Upper lobe of left lung (tissue), 6 donors: ENCODE measurements around the gene PPRC1. TPM values are rescaled to one million over a fixed set of nuclear protein-coding genes. Genes with fewer than 3 reads are reported as not detected.
A peak's percentile ranks its signal among the peaks of the same experiment; 100 is the strongest.

Experiments used
- ATAC-seq, 2 donors: fragments of 200-7000 bp; cut with Tn5 transposase; one replicate each; pipeline ENCODE4 v1.9.1; 2022; ENCODE audit warnings: mild to moderate bottlenecking in 2 of 2, moderate library complexity in 2 of 2; ENCODE audit not compliant: low FRiP score in 2 of 2
- DNase-seq, 2 donors: peaks; one replicate each; pipeline ENCODE4 v3.0.0-alpha.2; 2019 to 2020
- H3K27ac ChIP-seq, 4 donors: fragments of 200-600 bp; sonication (generic); one replicate each; pipeline ENCODE4 v1.5.1; 2016 to 2019
- H3K27me3 ChIP-seq, 4 donors: fragments of 200-600 bp; sonication (generic); one replicate each; pipeline ENCODE4 v1.5.1; 2017 to 2019
- H3K36me3 ChIP-seq, 4 donors: fragments of 200-600 bp; sonication (generic); one replicate each; pipeline ENCODE4 v1.5.1; 2016 to 2019
- H3K4me1 ChIP-seq, 4 donors: fragments of 200-600 bp; sonication (generic); one replicate each; pipeline ENCODE4 v1.5.1; 2018 to 2019
- H3K4me3 ChIP-seq, 4 donors: fragments of 200-600 bp; sonication (generic); one replicate each; pipeline ENCODE4 v1.5.1; 2017 to 2019; ENCODE audit warnings: mild to moderate bottlenecking in 2 of 4, moderate library complexity in 1 of 4
- H3K9me3 ChIP-seq, 4 donors: fragments of 200-600 bp; sonication (generic); one replicate each; pipeline ENCODE4 v1.5.1; 2018 to 2019
- CTCF ChIP-seq, 6 experiments: fragments of 450-650 bp in 4 of 6; fragments of 200-600 bp in 2 of 6; sonication (generic) in 2 of 6; IDR thresholded peaks; one replicate each; pipeline ENCODE4 v1.5.1; 2016 to 2019; ENCODE audit warnings: antibody characterized with exemption in 6 of 6
- EP300 ChIP-seq, 4 donors: sonication (generic); formaldehyde crosslinking; IDR thresholded peaks; one replicate each; pipeline ENCODE4 v1.5.1; 2017; ENCODE audit warnings: antibody characterized with exemption in 4 of 4, control low read depth in 2 of 4
- POLR2A ChIP-seq, 4 donors: fragments of 450-650 bp; IDR thresholded peaks; one replicate each; pipeline ENCODE4 v1.5.1; 2016 to 2017; ENCODE audit warnings: antibody characterized with exemption in 4 of 4, mild to moderate bottlenecking in 2 of 4
- POLR2AphosphoS5 ChIP-seq, 2 donors: sonication (generic); formaldehyde crosslinking; IDR thresholded peaks; one replicate each; pipeline ENCODE4 v1.5.1; 2017; ENCODE audit warnings: antibody characterized with exemption in 2 of 2
- WGBS, 2 donors: methylation state at CpG; one replicate each; pipeline ENCODE4 v1.1.5; 2017 to 2018; 5-methylcytosine and 5-hydroxymethylcytosine counted together
- total RNA-seq, 6 donors: library from RNA; depleted of rRNA in 4 of 6; stranded (reverse); fragments of >200 nt in 4 of 6; gene quantifications; one replicate each; pipeline versions ENCODE4 v1.1.0 to v1.2.1, GENCODE V29; 2016 to 2021
- donor health status: DM: no; HTN: no; CAD: no; lungs with moderate emphysema.
- donor health status: DM: no; HTN: yes; CAD: no; lungs with severe emphysema.

Gene PPRC1
- total RNA-seq, 6 donors from 2014 or later, result 29.3 to 57.6 (median 40.3) TPM

- Histone ChIP-seq H3K27ac (peak overlapping the region; percentile 27 to 53 (median 36)), H3K4me1 (peaks cover 37 to 50% (median 47%) of the 10 kb centered on the region in 4 donors), H3K27me3 (no peaks in the 10 kb centered on the region), H3K9me3 (no peaks in the 10 kb centered on the region), H3K36me3 (peaks cover 24 to 34% (median 34%) of the 10 kb centered on the region in 4 donors), H3K4me3 (peak overlapping the region in 1 of 4 donors; percentile 2)
- DNase-seq (peak in 1 of 2 donors; percentile 63), ATAC-seq (no peak)
- TF ChIP-seq EP300 (IDR thresholded peaks at IDR 0.05), result no peak
- TF ChIP-seq POLR2A (IDR thresholded peaks at IDR 0.05), result no peak
- TF ChIP-seq CTCF (IDR thresholded peaks at IDR 0.05), result no peak
- peak in 1 of 2 donors; percentile 12 for TF ChIP-seq POLR2AphosphoS5 (IDR thresholded peaks at IDR 0.05)
- 63 to 76% methylated on average over 7 of the region's 7 CpGs for WGBS, 2 donors
Observed at GRCh38 chr10:102135956-102136526, 3.2 kb downstream of the PPRC1 start.

- no peak for TF ChIP-seq CTCF (IDR thresholded peaks at IDR 0.05)
- TF ChIP-seq POLR2AphosphoS5 (IDR thresholded peaks at IDR 0.05), result no peak
- TF ChIP-seq EP300 (IDR thresholded peaks at IDR 0.05), result no peak
- no peak for TF ChIP-seq POLR2A (IDR thresholded peaks at IDR 0.05)
- peaks cover 31 to 66% (median 59%) of the 10 kb centered on the region in 4 donors for H3K36me3 ChIP-seq
- H3K4me3 ChIP-seq, result no peak overlapping the region
- 92 to 95% methylated on average over 11 to 15 of the region's 15 CpGs for WGBS, 2 donors
- H3K27ac ChIP-seq, result no peak overlapping the region
- ATAC-seq (no peak), DNase-seq (no peak)
- no peaks in the 10 kb centered on the region for H3K27me3 ChIP-seq
- no peaks in the 10 kb centered on the region for H3K9me3 ChIP-seq
- peaks cover 23 to 36% (median 28%) of the 10 kb centered on the region in 4 donors for H3K4me1 ChIP-seq
Observed at GRCh38 chr10:102139281-102140110, 6.7 kb downstream of the PPRC1 start.

- DNase-seq (no peak), ATAC-seq (no peak)
- Histone ChIP-seq H3K27me3 (no peaks in the 10 kb centered on the region), H3K9me3 (no peaks in the 10 kb centered on the region), H3K4me3 (no peak overlapping the region), H3K4me1 (peaks cover 16 to 29% (median 22%) of the 10 kb centered on the region in 4 donors), H3K27ac (no peak overlapping the region), H3K36me3 (peaks cover 31 to 73% (median 65%) of the 10 kb centered on the region in 4 donors)
- WGBS, 2 donors, result 77 to 100% methylated on average over 3 to 4 of the region's 4 CpGs
- TF ChIP-seq CTCF (IDR thresholded peaks at IDR 0.05) (no peak), EP300 (IDR thresholded peaks at IDR 0.05) (no peak), POLR2A (IDR thresholded peaks at IDR 0.05) (no peak), POLR2AphosphoS5 (IDR thresholded peaks at IDR 0.05) (no peak)
Observed at GRCh38 chr10:102140218-102140617, 7.4 kb downstream of the PPRC1 start.

- TF ChIP-seq CTCF (IDR thresholded peaks at IDR 0.05) (no peak), POLR2A (IDR thresholded peaks at IDR 0.05) (no peak), POLR2AphosphoS5 (IDR thresholded peaks at IDR 0.05) (no peak), EP300 (IDR thresholded peaks at IDR 0.05) (no peak)
- ATAC-seq (no peak), DNase-seq (no peak)
- WGBS, 2 donors, result 88 to 95% methylated on average over 5 of the region's 5 CpGs
- H3K9me3 ChIP-seq, result no peaks in the 10 kb centered on the region
- H3K4me3 ChIP-seq, result no peak overlapping the region
- H3K4me1 ChIP-seq, result peaks cover 8 to 21% (median 14%) of the 10 kb centered on the region in 4 donors
- H3K27ac ChIP-seq, result no peak overlapping the region
- no peaks in the 10 kb centered on the region for H3K27me3 ChIP-seq
- peaks cover 31 to 75% (median 66%) of the 10 kb centered on the region in 4 donors for H3K36me3 ChIP-seq
Observed at GRCh38 chr10:102140913-102141540, 8.2 kb downstream of the PPRC1 start.
